ENCODE data around the gene ZCCHC9. TPM values are rescaled to one million over a fixed set of nuclear protein-coding genes. Genes with fewer than 3 reads are reported as not detected.

ZCCHC9 gene
- total and polyA plus RNA-seq, 2 of the 4 experiments (the other 2 are of a cell fraction): 20.4 to 24.6 TPM

- ChIA-PET POLR2A (ENCODE audit: unreplicated experiment) (no interaction called here), CTCF (no interaction called here)
- H2BK15ac ChIP-seq (ENCODE audit: low read depth, low read length): no peak overlapping the region
- H3K4ac ChIP-seq (ENCODE audit: low read depth, low read length): no peak overlapping the region
- H3K4me2 ChIP-seq (ENCODE audit: low read depth, low read length): no peak overlapping the region
- intact Hi-C loops (cut with micrococcal nuclease) (no loop called here), dilution Hi-C loops (cut with HindIII; ENCODE audit: low sequenced_read_pairs, unreplicated experiment) (no loop called here), in situ Hi-C loops (cut with MboI; ENCODE audit: low sequenced_read_pairs) (no loop called here)
- ATAC-seq (ENCODE audit: low read depth) (no peak), DNase-seq (no peak)
- no peaks in the 10 kb centered on the region for H4K20me1 ChIP-seq (ENCODE audit: insufficient read depth, low read length)
- no peak overlapping the region for H2AK9ac ChIP-seq (replicated peaks; ENCODE audit: low read depth, low read length, poor library complexity)
- H3K18ac ChIP-seq (ENCODE audit: low read depth, low read length): no peak overlapping the region
- H3K9me1 ChIP-seq (ENCODE audit: insufficient read depth, low read length): no peaks in the 10 kb centered on the region
- no peaks in the 10 kb centered on the region for H3K36me3 ChIP-seq (ENCODE audit: control insufficient read depth, insufficient read depth, low read length)
- no peak overlapping the region for H4K91ac ChIP-seq (ENCODE audit: insufficient read depth, low read depth, low read length)
- no peak overlapping the region for H4K8ac ChIP-seq (ENCODE audit: low read depth in 2 of 2, low read length in 2 of 2)
- H3K79me1 ChIP-seq (ENCODE audit: low read depth in 1 of 2, low read length in 2 of 2): no peaks in the 10 kb centered on the region
- TF ChIP-seq MAZ (IDR thresholded peaks at IDR 0.05; ENCODE audit: borderline replicate concordance, low read depth, low read length) (no peak), CTCF (conservative IDR thresholded peaks at IDR 0.05; ENCODE audit: low read depth, low read length) (no peak), CEBPB (IDR thresholded peaks at IDR 0.05; ENCODE audit: low read depth, low read length) (no peak), FOS (IDR thresholded peaks at IDR 0.05; ENCODE audit: low read depth, low read length) (no peak), RCOR1 (IDR thresholded peaks at IDR 0.05; ENCODE audit: insufficient replicate concordance, low read length) (no peak), CHD1 (IDR thresholded peaks at IDR 0.05; ENCODE audit: low read depth, low read length) (no peak), SMC3 (IDR thresholded peaks at IDR 0.05; ENCODE audit: low read depth, low read length) (no peak), NFE2L2 (IDR thresholded peaks at IDR 0.05; ENCODE audit: low read depth, low read length) (no peak), MAFK (IDR thresholded peaks at IDR 0.05; ENCODE audit: low read depth, low read length) (no peak), RFX5 (IDR thresholded peaks at IDR 0.05; ENCODE audit: low read depth, low read length) (no peak), RAD21 (IDR thresholded peaks at IDR 0.05; ENCODE audit: low read length) (no peak), BHLHE40 (IDR thresholded peaks at IDR 0.05; ENCODE audit: low read depth, low read length) (no peak)
- H3K14ac ChIP-seq (replicated peaks; ENCODE audit: low read depth, low read length): no peak overlapping the region
- H3K56ac ChIP-seq (ENCODE audit: extremely low read depth, insufficient read depth, low read length): no peak overlapping the region
- no peak overlapping the region for H2BK120ac ChIP-seq (ENCODE audit: low read depth, low read length)
- no TSS peak for BruUV-seq (replicated peaks)
- H2BK20ac ChIP-seq (ENCODE audit: low read depth, low read length): no peak overlapping the region
- H3K9ac ChIP-seq (ENCODE audit: low read depth, low read length): no peak overlapping the region
- H4K5ac ChIP-seq (ENCODE audit: low read depth, low read length): no peak overlapping the region
- no CpG with 5 or more reads among the region's 5 CpGs for WGBS, 2 experiments (ENCODE audit: extremely low coverage in 2 of 2, insufficient read length in 1 of 2)
- H3K4me1 ChIP-seq (ENCODE audit: control insufficient read depth, insufficient read depth, low read length): no peaks in the 10 kb centered on the region
- H2AFZ ChIP-seq (replicated peaks; ENCODE audit: low read length, poor library complexity): no peak overlapping the region
- no peak overlapping the region for H3K23ac ChIP-seq (ENCODE audit: low read depth, low read length)
- no peaks in the 10 kb centered on the region for H3K9me3 ChIP-seq (ENCODE audit: control insufficient read depth, insufficient read depth, low read length)
- H3K27ac ChIP-seq (ENCODE audit: insufficient read depth, low read length): no peak overlapping the region
- H3K4me3 ChIP-seq (ENCODE audit: insufficient read depth, low read depth, low read length): no peak overlapping the region
- H3K27me3 ChIP-seq (ENCODE audit: control insufficient read depth, insufficient read depth, low read length): peaks cover 2% of the 10 kb centered on the region; the same call in 1 of the 2 replicates
- no peak overlapping the region for H2BK5ac ChIP-seq (ENCODE audit: low read depth, low read length, poor library complexity, severe bottlenecking)
- no peak overlapping the region for H2AK5ac ChIP-seq (ENCODE audit: low read depth, low read length)
Observed at GRCh38 chr5:81345411-81346003, 44.1 kb downstream of the ZCCHC9 start.

Data from IMR-90 (cell line).